MM.1S (cell line): ENCODE data around the gene FAHD1.

Source experiments
- DNase-seq: peaks from one replicate; pipeline ENCODE4 v3.0.0-alpha.2; 2015
- H2AFZ ChIP-seq: fragments of 300-600 bp; sonication (generic); 2 replicates; pipeline ENCODE4 v1.6.0; 2016; ENCODE audit warnings: antibody characterized with exemption, low read length
- H3F3A ChIP-seq: fragments of 300-600 bp; sonication (generic); 2 replicates; pipeline ENCODE4 v1.6.1; 2016; ENCODE audit warnings: mild to moderate bottlenecking, antibody characterized with exemption, low read length, moderate library complexity, mixed read lengths; ENCODE audit not compliant: insufficient read depth
- H3K27ac ChIP-seq: fragments of 300-600 bp; sonication (generic); 2 replicates; pipeline ENCODE4 v1.5.1; 2016; ENCODE audit warnings: mild to moderate bottlenecking, low read length
- H3K27me3 ChIP-seq: fragments of 300-600 bp; sonication (generic); replicated peaks from 2 replicates; pipeline ENCODE4 v1.6.0; 2016; ENCODE audit warnings: low read length; ENCODE audit not compliant: insufficient read depth
- H3K36me3 ChIP-seq: fragments of 300-600 bp; sonication (generic); replicated peaks from 2 replicates; pipeline ENCODE4 v1.6.1; 2016; ENCODE audit warnings: mild to moderate bottlenecking, low read length, mixed read lengths; ENCODE audit not compliant: insufficient read depth
- H3K4me1 ChIP-seq: fragments of 300-600 bp; sonication (generic); 2 replicates; pipeline ENCODE4 v1.6.1; 2016; ENCODE audit warnings: low read length, mixed read lengths
- H3K4me2 ChIP-seq: fragments of 300-600 bp; sonication (generic); 2 replicates; pipeline ENCODE4 v1.6.0; 2016; ENCODE audit warnings: low read depth, low read length
- H3K4me3 ChIP-seq: fragments of 300-600 bp; sonication (generic); 2 replicates; pipeline ENCODE4 v1.5.1; 2016; ENCODE audit warnings: low read length, mixed read lengths
- H3K79me2 ChIP-seq: fragments of 300-600 bp; sonication (generic); 2 replicates; pipeline ENCODE4 v1.6.1; 2016; ENCODE audit warnings: mixed run types, low read length, mixed read lengths
- H3K9ac ChIP-seq: fragments of 300-600 bp; sonication (generic); 2 replicates; pipeline ENCODE4 v1.6.1; 2016; ENCODE audit warnings: low read length, mixed read lengths
- H3K9me2 ChIP-seq: fragments of 300-600 bp; sonication (generic); replicated peaks from 2 replicates; pipeline ENCODE4 v1.6.1; 2016; ENCODE audit warnings: mild to moderate bottlenecking, low read length, mixed read lengths; ENCODE audit not compliant: insufficient read depth
- H3K9me3 ChIP-seq: fragments of 300-600 bp; sonication (generic); replicated peaks from 2 replicates; pipeline ENCODE4 v1.6.1; 2016; ENCODE audit warnings: mild to moderate bottlenecking, low read length, mixed read lengths; ENCODE audit not compliant: insufficient read depth
- H4K20me1 ChIP-seq: fragments of 300-600 bp; sonication (generic); 2 replicates; pipeline ENCODE4 v1.6.1; 2016; ENCODE audit warnings: mild to moderate bottlenecking, low read length, moderate library complexity, mixed read lengths; ENCODE audit not compliant: insufficient read depth
- CTCF ChIP-seq: fragments of 300-600 bp; sonication (generic); IDR thresholded peaks from 2 replicates; pipeline ENCODE4 v1.5.1; 2016; ENCODE audit warnings: antibody characterized with exemption, low read length, mixed read lengths
- EZH2 ChIP-seq: fragments of 300-600 bp; sonication (generic); optimal IDR thresholded peaks from 2 replicates; pipeline ENCODE3; 2017; ENCODE audit warnings: low read depth, mild to moderate bottlenecking, antibody characterized with exemption, low read length, mixed read lengths
- EZH2phosphoT487 ChIP-seq: fragments of 300-600 bp; sonication (generic); IDR thresholded peaks from 2 replicates; pipeline ENCODE4 v1.6.1; 2018; ENCODE audit warnings: antibody characterized with exemption, low read length

Gene FAHD1

DNA sequence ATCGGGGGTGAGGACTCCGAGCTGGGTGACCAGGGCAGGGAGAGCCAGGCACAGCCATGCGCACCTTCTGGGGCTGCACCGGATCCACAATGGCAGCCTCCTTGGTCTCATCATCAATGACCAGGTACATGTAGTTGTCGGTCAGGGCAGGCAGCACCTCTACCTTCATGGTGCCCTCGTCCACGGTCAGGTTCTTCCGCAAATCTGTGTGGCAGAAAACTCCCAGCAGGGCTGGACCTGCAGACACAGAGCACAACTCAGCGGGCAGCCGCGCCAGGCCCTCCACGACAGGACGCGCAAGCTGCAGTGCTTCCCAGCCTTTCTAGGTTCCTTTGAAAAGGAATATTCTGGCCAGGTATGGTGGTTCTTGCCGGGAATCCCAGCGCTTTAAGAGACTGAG lies 4.2 kb upstream of the FAHD1 start:
- no peaks in the 10 kb centered on the region for H3K36me3 ChIP-seq
- no peak overlapping the region for H3K4me3 ChIP-seq
- H3K9me2 ChIP-seq, result no peaks in the 10 kb centered on the region
- no peak overlapping the region for H3K4me2 ChIP-seq
- H3K9ac ChIP-seq, result no peak overlapping the region
- no peak overlapping the region for H3K27ac ChIP-seq
- H3K9me3 ChIP-seq, result no peaks in the 10 kb centered on the region
- peaks cover 6% of the 10 kb centered on the region for H3F3A ChIP-seq
- no peak overlapping the region for H2AFZ ChIP-seq
- no peaks in the 10 kb centered on the region for H3K27me3 ChIP-seq
- no peak for DNase-seq
- H3K79me2 ChIP-seq, result peaks cover 43% of the 10 kb centered on the region
- peaks cover 5% of the 10 kb centered on the region; the same call in 1 of the 2 replicates for H3K4me1 ChIP-seq
- H4K20me1 ChIP-seq, result no peaks in the 10 kb centered on the region
- no peak for TF ChIP-seq EZH2
- no peak for TF ChIP-seq EZH2phosphoT487
- no peak for TF ChIP-seq CTCF

- Histone ChIP-seq H3K4me3 (peak overlapping the region; percentile 30; the same call in 1 of the 2 replicates), H3K9ac (no peak overlapping the region; the same call in 1 of the 2 replicates)
These were observed 3.2 kb upstream of the FAHD1 start for GRCh38 chr16:1823821-1824220.

DNA sequence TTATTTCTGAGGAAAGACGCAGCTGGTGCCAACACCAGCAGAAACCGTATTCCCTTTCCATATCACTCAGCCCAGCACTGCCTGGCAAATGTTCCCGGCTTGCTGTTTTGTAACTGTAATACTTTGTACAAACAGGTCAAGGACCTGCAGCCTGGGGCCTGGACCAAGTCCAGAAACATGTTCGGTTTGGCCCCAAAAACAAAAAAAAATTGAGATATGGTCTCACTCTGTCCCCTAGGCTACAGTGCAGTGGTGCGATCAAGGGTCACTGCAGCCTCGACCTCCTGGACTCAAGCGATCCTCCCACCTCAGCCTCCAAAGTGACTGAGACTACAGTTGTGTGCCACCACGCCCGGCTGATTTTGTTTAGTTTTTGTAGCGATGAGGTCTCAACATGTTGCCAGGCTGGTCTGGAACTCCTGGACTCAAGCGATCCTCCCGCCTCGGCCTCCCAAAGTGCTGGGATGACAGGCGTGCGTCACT lies 1.6 kb upstream of the FAHD1 start:
- Histone ChIP-seq H4K20me1 (no peaks in the 10 kb centered on the region), H3K4me3 (peak overlapping the region; percentile 74), H3K27ac (peak overlapping the region; percentile 38; the same call in 1 of the 2 replicates), H3K79me2 (peaks cover 59% of the 10 kb centered on the region), H3K27me3 (no peaks in the 10 kb centered on the region), H3K9ac (peak overlapping the region; percentile 50; the same call in 1 of the 2 replicates), H3K36me3 (no peaks in the 10 kb centered on the region), H3F3A (peaks cover 6% of the 10 kb centered on the region), H2AFZ (no peak overlapping the region), H3K9me3 (no peaks in the 10 kb centered on the region), H3K9me2 (no peaks in the 10 kb centered on the region), H3K4me1 (peaks cover 12% of the 10 kb centered on the region; the same call in 1 of the 2 replicates), H3K4me2 (peak overlapping the region; percentile 94)
- no peak for DNase-seq
- TF ChIP-seq EZH2 (no peak), EZH2phosphoT487 (no peak), CTCF (no peak)

More at GRCh38 chr16:1823821-1824220, 3.2 kb upstream of the FAHD1 start:
- Histone ChIP-seq H4K20me1 (no peaks in the 10 kb centered on the region), H3K79me2 (peaks cover 53% of the 10 kb centered on the region), H3K4me1 (peaks cover 7% of the 10 kb centered on the region; the same call in 1 of the 2 replicates), H3K9me3 (no peaks in the 10 kb centered on the region), H3K27me3 (no peaks in the 10 kb centered on the region), H3F3A (peaks cover 6% of the 10 kb centered on the region), H2AFZ (no peak overlapping the region), H3K27ac (peak overlapping the region; percentile 52; the same call in 1 of the 2 replicates), H3K36me3 (no peaks in the 10 kb centered on the region), H3K9me2 (no peaks in the 10 kb centered on the region), H3K4me2 (peak overlapping the region; percentile 50; the same call in 1 of the 2 replicates)
- TF ChIP-seq EZH2phosphoT487, result no peak
- peak; percentile 46 for TF ChIP-seq CTCF
- peak; percentile 65 for DNase-seq
